ENCODE results near the gene LRRC17.

LRRC17 gene

GRCh38 chr7:102890292-102890970 lies 22.4 kb upstream of the LRRC17 start:
- TF ChIP-seq CTCF (IDR thresholded peaks at IDR 0.05; ENCODE audit: borderline replicate concordance, control extremely low read depth, extremely low read depth, insufficient read depth, missing control alignments): no peak
- DNase-seq (ENCODE audit: low spot score): no peak
- in situ Hi-C loops (cut with MboI; ENCODE audit: low sequenced_read_pairs, unreplicated experiment): no loop called here

GRCh38 chr7:102890971-102891692 lies 21.7 kb upstream of the LRRC17 start:
- in situ Hi-C loops (cut with MboI; ENCODE audit: low sequenced_read_pairs, unreplicated experiment): no loop called here
- TF ChIP-seq CTCF (IDR thresholded peaks at IDR 0.05; ENCODE audit: borderline replicate concordance, control extremely low read depth, extremely low read depth, insufficient read depth, missing control alignments): no peak

GRCh38 chr7:102891693-102892261 lies 21.0 kb upstream of the LRRC17 start:
- no peak for DNase-seq (ENCODE audit: low spot score)
- in situ Hi-C loops (cut with MboI; ENCODE audit: low sequenced_read_pairs, unreplicated experiment): no loop called here
- TF ChIP-seq CTCF (IDR thresholded peaks at IDR 0.05; ENCODE audit: borderline replicate concordance, control extremely low read depth, extremely low read depth, insufficient read depth, missing control alignments): no peak

More at GRCh38 chr7:102890971-102891692, 21.7 kb upstream of the LRRC17 start:
- no peak for DNase-seq (ENCODE audit: low spot score)

- in situ Hi-C loops (cut with MboI; ENCODE audit: low sequenced_read_pairs, unreplicated experiment): no loop called here
- no peak for DNase-seq (ENCODE audit: low spot score)
- TF ChIP-seq CTCF (IDR thresholded peaks at IDR 0.05; ENCODE audit: borderline replicate concordance, control extremely low read depth, extremely low read depth, insufficient read depth, missing control alignments): no peak
Observed at GRCh38 chr7:102892631-102893278, 20.0 kb upstream of the LRRC17 start.

GRCh38 chr7:102895602-102896001 lies 17.2 kb upstream of the LRRC17 start:
- in situ Hi-C loops (cut with MboI; ENCODE audit: low sequenced_read_pairs, unreplicated experiment): no loop called here
- TF ChIP-seq CTCF (IDR thresholded peaks at IDR 0.05; ENCODE audit: borderline replicate concordance, control extremely low read depth, extremely low read depth, insufficient read depth, missing control alignments): no peak

GRCh38 chr7:102896585-102896984 lies 16.2 kb upstream of the LRRC17 start:
- in situ Hi-C loops (cut with MboI; ENCODE audit: low sequenced_read_pairs, unreplicated experiment): no loop called here
- no peak for TF ChIP-seq CTCF (IDR thresholded peaks at IDR 0.05; ENCODE audit: borderline replicate concordance, control extremely low read depth, extremely low read depth, insufficient read depth, missing control alignments)
- no peak for DNase-seq (ENCODE audit: low spot score)

More at GRCh38 chr7:102895602-102896001, 17.2 kb upstream of the LRRC17 start:
- no peak for DNase-seq (ENCODE audit: low spot score)
